H9 (cell line): ENCODE data around the gene HEPH. TPM values are rescaled to one million over a fixed set of nuclear protein-coding genes. Genes with fewer than 3 reads are reported as not detected.

ENCODE experiments used
- DNase-seq: peaks from one replicate; pipeline ENCODE4 v3.0.0-alpha.2; 2017
- H2AFZ ChIP-seq: one replicate; pipeline ENCODE4 v1.6.1; 2013; ENCODE audit warnings: mild to moderate bottlenecking, low read length, control low read depth, moderate library complexity
- H2AK5ac ChIP-seq: 2 replicates; pipeline ENCODE4 v1.6.1; 2013; ENCODE audit warnings: low read length, control low read depth, mixed read lengths; ENCODE audit not compliant: insufficient read length
- H2BK120ac ChIP-seq: one replicate; pipeline ENCODE4 v1.6.1; 2013; ENCODE audit warnings: low read depth, mild to moderate bottlenecking, low read length, control low read depth, inconsistent platforms; ENCODE audit not compliant: poor library complexity, severe bottlenecking
- H2BK12ac ChIP-seq: 2 replicates; pipeline ENCODE4 v1.6.1; 2013; ENCODE audit warnings: low read length, control low read depth, mixed read lengths, low read depth; ENCODE audit not compliant: insufficient read length
- H2BK15ac ChIP-seq: 2 replicates; pipeline ENCODE4 v1.6.1; 2013; ENCODE audit warnings: low read depth, low read length, control low read depth
- H2BK20ac ChIP-seq: one replicate; pipeline ENCODE4 v1.6.1; 2013; ENCODE audit warnings: low read depth, mild to moderate bottlenecking, low read length, control low read depth, inconsistent platforms; ENCODE audit not compliant: poor library complexity, severe bottlenecking
- H2BK5ac ChIP-seq: 2 replicates; pipeline ENCODE4 v1.6.1; 2013; ENCODE audit warnings: low read length, control low read depth, mixed read lengths; ENCODE audit not compliant: insufficient read length
- H3K14ac ChIP-seq: 2 replicates; pipeline ENCODE4 v1.6.1; 2013; ENCODE audit warnings: low read length, control low read depth; ENCODE audit not compliant: insufficient read depth
- H3K18ac ChIP-seq: 2 replicates; pipeline ENCODE4 v1.6.1; 2013; ENCODE audit warnings: low read depth, mild to moderate bottlenecking, mixed read lengths, low read length, control low read depth; ENCODE audit not compliant: insufficient read length
- H3K23ac ChIP-seq: 2 replicates; pipeline ENCODE4 v1.6.1; 2013; ENCODE audit warnings: low read length, control low read depth, mixed read lengths, low read depth; ENCODE audit not compliant: insufficient read length
- H3K23me2 ChIP-seq: 2 replicates; pipeline ENCODE4 v1.6.1; 2013; ENCODE audit warnings: low read depth, mild to moderate bottlenecking, mixed read lengths, low read length, control low read depth; ENCODE audit not compliant: insufficient read length, poor library complexity, severe bottlenecking
- H3K27ac ChIP-seq: 2 replicates; pipeline ENCODE4 v1.5.1; 2013; ENCODE audit warnings: low read length, control low read depth, mixed read lengths, low read depth; ENCODE audit not compliant: insufficient read length
- H3K27me3 ChIP-seq: 2 replicates; pipeline ENCODE4 v1.6.1; 2013; ENCODE audit warnings: low read length, control low read depth, inconsistent platforms; ENCODE audit not compliant: insufficient read depth
- H3K4ac ChIP-seq: 2 replicates; pipeline ENCODE4 v1.6.1; 2013; ENCODE audit warnings: low read depth, mild to moderate bottlenecking, control low read depth, inconsistent platforms, low read length, moderate library complexity
- H3K4me1 ChIP-seq: 2 replicates; pipeline ENCODE4 v1.6.1; 2013; ENCODE audit warnings: low read length, control low read depth, inconsistent platforms; ENCODE audit not compliant: insufficient read depth
- H3K4me2 ChIP-seq: 2 replicates; pipeline ENCODE4 v1.6.1; 2013; ENCODE audit warnings: low read length, control low read depth, mixed read lengths; ENCODE audit not compliant: insufficient read length, insufficient read depth
- H3K56ac ChIP-seq: 2 replicates; pipeline ENCODE4 v1.6.1; 2013; ENCODE audit warnings: low read depth, mild to moderate bottlenecking, mixed read lengths, low read length, control low read depth; ENCODE audit not compliant: insufficient read length
- H3K79me1 ChIP-seq: 2 replicates; pipeline ENCODE4 v1.6.1; 2013; ENCODE audit warnings: low read depth, mild to moderate bottlenecking, moderate library complexity, low read length, control low read depth, inconsistent platforms; ENCODE audit not compliant: insufficient read depth, poor library complexity, severe bottlenecking
- H3K79me2 ChIP-seq: 2 replicates; pipeline ENCODE4 v1.6.1; 2013; ENCODE audit warnings: low read length, control low read depth, inconsistent platforms; ENCODE audit not compliant: insufficient read depth
- H3K9ac ChIP-seq: 2 replicates; pipeline ENCODE4 v1.6.1; 2013; ENCODE audit warnings: low read length, control low read depth, mixed read lengths; ENCODE audit not compliant: insufficient read length; ENCODE audit errors: extremely low read depth
- H3K9me3 ChIP-seq: one replicate; pipeline ENCODE4 v1.6.1; 2013; ENCODE audit warnings: low read depth, low read length, inconsistent platforms; ENCODE audit not compliant: control insufficient read depth
- H3T11ph ChIP-seq: one replicate; pipeline ENCODE4 v1.6.1; 2013; ENCODE audit warnings: mild to moderate bottlenecking, low read length, control low read depth, inconsistent platforms
- H4K20me1 ChIP-seq: one replicate; pipeline ENCODE4 v1.6.1; 2013; ENCODE audit not compliant: control insufficient read depth, insufficient read length, insufficient read depth
- H4K5ac ChIP-seq: 2 replicates; pipeline ENCODE4 v1.6.1; 2013; ENCODE audit warnings: low read depth, mild to moderate bottlenecking, mixed read lengths, low read length, control low read depth; ENCODE audit not compliant: insufficient read length
- H4K8ac ChIP-seq: replicated peaks from 2 replicates; pipeline ENCODE4 v1.6.1; 2013; ENCODE audit warnings: low read length, control low read depth, mixed read lengths, low read depth; ENCODE audit not compliant: insufficient read length
- H4K91ac ChIP-seq: 2 replicates; pipeline ENCODE4 v1.6.1; 2013; ENCODE audit warnings: low read depth, mild to moderate bottlenecking, moderate library complexity, mixed read lengths, low read length, control low read depth; ENCODE audit not compliant: insufficient read length
- H3K27ac Mint-ChIP-seq, 3 experiments: 2 replicates in 2 of 3; 3 replicates in 1 of 3; pipeline ENCODE4 v1.8.0; 2020 to 2021; ENCODE audit warnings: mixed read lengths in 3 of 3, mild to moderate bottlenecking in 1 of 3, moderate library complexity in 1 of 3
- H3K27me3 Mint-ChIP-seq: 2 replicates; pipeline ENCODE4 v1.8.0; 2021; ENCODE audit warnings: low read depth, mild to moderate bottlenecking, moderate library complexity, mixed read lengths
- H3K36me3 Mint-ChIP-seq, 3 experiments: 2 replicates in 2 of 3; 3 replicates in 1 of 3; pipeline ENCODE4 v1.8.0; 2020 to 2021; ENCODE audit warnings: low read depth in 3 of 3, mixed read lengths in 3 of 3; ENCODE audit not compliant: insufficient read depth in 1 of 3
- H3K4me1 Mint-ChIP-seq, 2 experiments: 2 replicates each; pipeline ENCODE4 v1.8.0; 2020; ENCODE audit warnings: mixed read lengths in 2 of 2
- H3K4me3 Mint-ChIP-seq, 2 experiments: 2 replicates in 1 of 2; 3 replicates in 1 of 2; pipeline ENCODE4 v1.8.0; 2020 to 2021; ENCODE audit warnings: mild to moderate bottlenecking in 2 of 2, mixed read lengths in 2 of 2, moderate library complexity in 1 of 2
- H3K9me3 Mint-ChIP-seq, 2 experiments: 2 replicates in 1 of 2; 3 replicates in 1 of 2; pipeline ENCODE4 v1.8.0; 2020; ENCODE audit warnings: mild to moderate bottlenecking in 2 of 2, mixed read lengths in 2 of 2, moderate library complexity in 1 of 2
- CTCF ChIP-seq: fragments of 200-600 bp; sonication (generic); conservative IDR thresholded peaks from 3 replicates; pipeline ENCODE4 v1.8.0; 2021; ENCODE audit warnings: antibody characterized with exemption, mild to moderate bottlenecking
- WGBS: extraction: QIAGEN DNeasy Blood & Tissue Kit; methylation state at CpG from one replicate; pipeline ENCODE4 v1.1.7; 2013; ENCODE audit warnings: missing lambda C conversion rate, low lambda C conversion rate, mixed read lengths; ENCODE audit not compliant: insufficient read length; ENCODE audit errors: extremely low coverage; 5-methylcytosine and 5-hydroxymethylcytosine counted together
- total RNA-seq: library from RNA; stranded (reverse); gene quantifications from 2 replicates; pipeline ENCODE4 v1.2.1, GENCODE V29; 2021

The HEPH gene
- total RNA-seq, 1 experiment from 2014 or later, result 60.6 TPM

- Histone ChIP-seq H3K56ac (no peak overlapping the region), H3K4me1 (no peaks in the 10 kb centered on the region), H2BK15ac (no peak overlapping the region), H3K4ac (no peak overlapping the region), H3K9ac (no peak overlapping the region), H3K18ac (no peak overlapping the region), H4K20me1 (no peaks in the 10 kb centered on the region), H3K79me2 (no peaks in the 10 kb centered on the region), H3K23ac (no peak overlapping the region), H2BK120ac (no peak overlapping the region), H2BK12ac (no peak overlapping the region), H3K79me1 (no peaks in the 10 kb centered on the region), H2BK20ac (no peak overlapping the region), H3K14ac (no peak overlapping the region), H3T11ph (no peak overlapping the region), H2BK5ac (no peak overlapping the region), H2AK5ac (no peak overlapping the region), H3K27ac (no peak overlapping the region), H2AFZ (no peak overlapping the region), H3K23me2 (no peaks in the 10 kb centered on the region), H4K91ac (no peak overlapping the region), H3K27me3 (no peaks in the 10 kb centered on the region), H4K8ac (no peak overlapping the region), H3K9me3 (peaks cover 5% of the 10 kb centered on the region), H4K5ac (no peak overlapping the region), H3K4me2 (no peak overlapping the region)
- Mint-ChIP-seq H3K4me3 (no peak overlapping the region), H3K27ac (no peak overlapping the region), H3K4me1 (no peaks in the 10 kb centered on the region), H3K9me3 (peaks cover 86 to 95% of the 10 kb centered on the region in 2 experiments), H3K36me3 (peaks cover 0 to 6% (median 6%) of the 10 kb centered on the region in 3 experiments; a peak in 2 of 7 replicates), H3K27me3 (no peaks in the 10 kb centered on the region)
- no CpG with 5 or more reads among the region's 3 CpGs for WGBS
- DNase-seq, result no peak
- TF ChIP-seq CTCF, result no peak
Observed at GRCh38 chrX:66126662-66127061, 37.4 kb upstream of the HEPH start.
